G401 (cell line): ENCODE measurements around the gene SPAG17. TPM values are rescaled to one million over a fixed set of nuclear protein-coding genes. Genes with fewer than 3 reads are reported as not detected.
A peak's percentile ranks its signal among the peaks of the same experiment; 100 is the strongest.

Experiments used
- DNase-seq: peaks from one replicate; pipeline ENCODE4 v3.0.0-alpha.2; 2015; ENCODE audit warnings: low spot score
- in situ Hi-C: cut with HindIII; loops from 2 replicates; pipeline ENCODE4 v1.10.0; 2016; ENCODE audit warnings: low sequenced_read_pairs, mixed read lengths
- total RNA-seq: library from RNA; depleted of rRNA; stranded (reverse); fragments of >200 nt; shearing (Covaris generic); gene quantifications from 2 replicates; pipeline ENCODE4 v1.2.3, GENCODE V29; 2014; rRNA removed

SPAG17 gene
- 11.0 and 11.2 TPM in 2 replicates for total RNA-seq

GRCh38 chr1:118185084-118185832 is at the start of gene SPAG17:
TSS of gene SPAG17 (minus strand) at chr1:118185228. CDS start at chr1:118185157, 71 bp downstream.
- DNase-seq: peak; percentile 53
- in situ Hi-C loops: no loop called here

- in situ Hi-C loops: no loop called here
- no peak for DNase-seq
Observed at GRCh38 chr1:118225471-118225870, 40.4 kb upstream of the SPAG17 start.

GRCh38 chr1:118223426-118223825 is 38.4 kb upstream of the SPAG17 start:
- in situ Hi-C loops: no loop called here
- peak; percentile 43 for DNase-seq

- no peak for DNase-seq
- in situ Hi-C loops: no loop called here
Observed at GRCh38 chr1:118219438-118219837, 34.4 kb upstream of the SPAG17 start.

- DNase-seq: no peak
- in situ Hi-C loops: no loop called here
Observed at GRCh38 chr1:118217141-118217838, 32.3 kb upstream of the SPAG17 start.

GRCh38 chr1:118214866-118215265 is 29.8 kb upstream of the SPAG17 start:
- DNase-seq: no peak
- in situ Hi-C loops: no loop called here

- in situ Hi-C loops: no loop called here
Observed at GRCh38 chr1:118210723-118211110, 25.7 kb upstream of the SPAG17 start.

GRCh38 chr1:118210051-118210722 is 25.2 kb upstream of the SPAG17 start:
- DNase-seq: no peak
- in situ Hi-C loops: no loop called here

More at GRCh38 chr1:118210723-118211110, 25.7 kb upstream of the SPAG17 start:
- no peak for DNase-seq

GRCh38 chr1:118209648-118210047 is 24.6 kb upstream of the SPAG17 start:
- in situ Hi-C loops: no loop called here
- DNase-seq: no peak

- in situ Hi-C loops: no loop called here
- DNase-seq: no peak
Observed at GRCh38 chr1:118206966-118207365, 21.9 kb upstream of the SPAG17 start.

GRCh38 chr1:118204648-118205047 is 19.6 kb upstream of the SPAG17 start:
- in situ Hi-C loops: no loop called here
- no peak for DNase-seq

- no peak for DNase-seq
- in situ Hi-C loops: no loop called here
Observed at GRCh38 chr1:118204105-118204504, 19.1 kb upstream of the SPAG17 start.

GRCh38 chr1:118202076-118202608 is 17.1 kb upstream of the SPAG17 start:
- in situ Hi-C loops: no loop called here
- DNase-seq: no peak

GRCh38 chr1:118201524-118201923 is 16.5 kb upstream of the SPAG17 start:
- in situ Hi-C loops: no loop called here
- DNase-seq: no peak

- in situ Hi-C loops: no loop called here
- DNase-seq: no peak
Observed at GRCh38 chr1:118200836-118201235, 15.8 kb upstream of the SPAG17 start.

- no peak for DNase-seq
- in situ Hi-C loops: no loop called here
Observed at GRCh38 chr1:118190561-118190960, 5.5 kb upstream of the SPAG17 start.

GRCh38 chr1:118189564-118189963 is 4.5 kb upstream of the SPAG17 start:
- no peak for DNase-seq
- in situ Hi-C loops: no loop called here

- DNase-seq: no peak
- in situ Hi-C loops: no loop called here
Observed at GRCh38 chr1:118188411-118188810, 3.4 kb upstream of the SPAG17 start.

- in situ Hi-C loops: no loop called here
- peak; percentile 32 for DNase-seq
Observed at GRCh38 chr1:118186026-118186425, 998 bp upstream of the SPAG17 start.

- in situ Hi-C loops: no loop called here
- peak; percentile 35 for DNase-seq
Observed at GRCh38 chr1:118184739-118185083, 317 bp downstream of the SPAG17 start.
